Measurements from ENCODE around the gene ATP6AP2. TPM values are rescaled to one million over a fixed set of nuclear protein-coding genes. Genes with fewer than 3 reads are reported as not detected.

The ATP6AP2 gene
- total and polyA plus RNA-seq, 2 of the 8 experiments (the other 6 are each of a cell fraction or from before 2014, with no cell fraction given), result 66.0 to 86.2 TPM

DNA sequence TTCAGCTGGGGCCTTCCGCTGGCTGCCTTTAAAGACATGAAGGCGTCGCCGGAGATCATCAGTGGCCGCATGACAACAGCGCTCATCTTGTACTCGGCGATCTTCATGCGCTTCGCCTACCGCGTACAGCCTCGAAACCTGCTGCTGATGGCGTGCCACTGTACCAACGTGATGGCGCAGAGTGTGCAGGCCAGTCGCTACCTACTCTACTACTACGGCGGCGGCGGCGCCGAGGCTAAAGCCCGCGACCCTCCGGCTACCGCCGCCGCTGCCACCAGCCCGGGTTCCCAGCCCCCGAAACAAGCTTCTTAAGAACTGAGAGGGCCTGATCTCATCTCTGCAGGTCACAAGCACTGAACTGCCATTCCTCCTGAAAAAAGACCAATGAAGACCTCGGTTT, 42.9 kb downstream of the ATP6AP2 start (continued):
- TF ChIP-seq, protein P1, sequence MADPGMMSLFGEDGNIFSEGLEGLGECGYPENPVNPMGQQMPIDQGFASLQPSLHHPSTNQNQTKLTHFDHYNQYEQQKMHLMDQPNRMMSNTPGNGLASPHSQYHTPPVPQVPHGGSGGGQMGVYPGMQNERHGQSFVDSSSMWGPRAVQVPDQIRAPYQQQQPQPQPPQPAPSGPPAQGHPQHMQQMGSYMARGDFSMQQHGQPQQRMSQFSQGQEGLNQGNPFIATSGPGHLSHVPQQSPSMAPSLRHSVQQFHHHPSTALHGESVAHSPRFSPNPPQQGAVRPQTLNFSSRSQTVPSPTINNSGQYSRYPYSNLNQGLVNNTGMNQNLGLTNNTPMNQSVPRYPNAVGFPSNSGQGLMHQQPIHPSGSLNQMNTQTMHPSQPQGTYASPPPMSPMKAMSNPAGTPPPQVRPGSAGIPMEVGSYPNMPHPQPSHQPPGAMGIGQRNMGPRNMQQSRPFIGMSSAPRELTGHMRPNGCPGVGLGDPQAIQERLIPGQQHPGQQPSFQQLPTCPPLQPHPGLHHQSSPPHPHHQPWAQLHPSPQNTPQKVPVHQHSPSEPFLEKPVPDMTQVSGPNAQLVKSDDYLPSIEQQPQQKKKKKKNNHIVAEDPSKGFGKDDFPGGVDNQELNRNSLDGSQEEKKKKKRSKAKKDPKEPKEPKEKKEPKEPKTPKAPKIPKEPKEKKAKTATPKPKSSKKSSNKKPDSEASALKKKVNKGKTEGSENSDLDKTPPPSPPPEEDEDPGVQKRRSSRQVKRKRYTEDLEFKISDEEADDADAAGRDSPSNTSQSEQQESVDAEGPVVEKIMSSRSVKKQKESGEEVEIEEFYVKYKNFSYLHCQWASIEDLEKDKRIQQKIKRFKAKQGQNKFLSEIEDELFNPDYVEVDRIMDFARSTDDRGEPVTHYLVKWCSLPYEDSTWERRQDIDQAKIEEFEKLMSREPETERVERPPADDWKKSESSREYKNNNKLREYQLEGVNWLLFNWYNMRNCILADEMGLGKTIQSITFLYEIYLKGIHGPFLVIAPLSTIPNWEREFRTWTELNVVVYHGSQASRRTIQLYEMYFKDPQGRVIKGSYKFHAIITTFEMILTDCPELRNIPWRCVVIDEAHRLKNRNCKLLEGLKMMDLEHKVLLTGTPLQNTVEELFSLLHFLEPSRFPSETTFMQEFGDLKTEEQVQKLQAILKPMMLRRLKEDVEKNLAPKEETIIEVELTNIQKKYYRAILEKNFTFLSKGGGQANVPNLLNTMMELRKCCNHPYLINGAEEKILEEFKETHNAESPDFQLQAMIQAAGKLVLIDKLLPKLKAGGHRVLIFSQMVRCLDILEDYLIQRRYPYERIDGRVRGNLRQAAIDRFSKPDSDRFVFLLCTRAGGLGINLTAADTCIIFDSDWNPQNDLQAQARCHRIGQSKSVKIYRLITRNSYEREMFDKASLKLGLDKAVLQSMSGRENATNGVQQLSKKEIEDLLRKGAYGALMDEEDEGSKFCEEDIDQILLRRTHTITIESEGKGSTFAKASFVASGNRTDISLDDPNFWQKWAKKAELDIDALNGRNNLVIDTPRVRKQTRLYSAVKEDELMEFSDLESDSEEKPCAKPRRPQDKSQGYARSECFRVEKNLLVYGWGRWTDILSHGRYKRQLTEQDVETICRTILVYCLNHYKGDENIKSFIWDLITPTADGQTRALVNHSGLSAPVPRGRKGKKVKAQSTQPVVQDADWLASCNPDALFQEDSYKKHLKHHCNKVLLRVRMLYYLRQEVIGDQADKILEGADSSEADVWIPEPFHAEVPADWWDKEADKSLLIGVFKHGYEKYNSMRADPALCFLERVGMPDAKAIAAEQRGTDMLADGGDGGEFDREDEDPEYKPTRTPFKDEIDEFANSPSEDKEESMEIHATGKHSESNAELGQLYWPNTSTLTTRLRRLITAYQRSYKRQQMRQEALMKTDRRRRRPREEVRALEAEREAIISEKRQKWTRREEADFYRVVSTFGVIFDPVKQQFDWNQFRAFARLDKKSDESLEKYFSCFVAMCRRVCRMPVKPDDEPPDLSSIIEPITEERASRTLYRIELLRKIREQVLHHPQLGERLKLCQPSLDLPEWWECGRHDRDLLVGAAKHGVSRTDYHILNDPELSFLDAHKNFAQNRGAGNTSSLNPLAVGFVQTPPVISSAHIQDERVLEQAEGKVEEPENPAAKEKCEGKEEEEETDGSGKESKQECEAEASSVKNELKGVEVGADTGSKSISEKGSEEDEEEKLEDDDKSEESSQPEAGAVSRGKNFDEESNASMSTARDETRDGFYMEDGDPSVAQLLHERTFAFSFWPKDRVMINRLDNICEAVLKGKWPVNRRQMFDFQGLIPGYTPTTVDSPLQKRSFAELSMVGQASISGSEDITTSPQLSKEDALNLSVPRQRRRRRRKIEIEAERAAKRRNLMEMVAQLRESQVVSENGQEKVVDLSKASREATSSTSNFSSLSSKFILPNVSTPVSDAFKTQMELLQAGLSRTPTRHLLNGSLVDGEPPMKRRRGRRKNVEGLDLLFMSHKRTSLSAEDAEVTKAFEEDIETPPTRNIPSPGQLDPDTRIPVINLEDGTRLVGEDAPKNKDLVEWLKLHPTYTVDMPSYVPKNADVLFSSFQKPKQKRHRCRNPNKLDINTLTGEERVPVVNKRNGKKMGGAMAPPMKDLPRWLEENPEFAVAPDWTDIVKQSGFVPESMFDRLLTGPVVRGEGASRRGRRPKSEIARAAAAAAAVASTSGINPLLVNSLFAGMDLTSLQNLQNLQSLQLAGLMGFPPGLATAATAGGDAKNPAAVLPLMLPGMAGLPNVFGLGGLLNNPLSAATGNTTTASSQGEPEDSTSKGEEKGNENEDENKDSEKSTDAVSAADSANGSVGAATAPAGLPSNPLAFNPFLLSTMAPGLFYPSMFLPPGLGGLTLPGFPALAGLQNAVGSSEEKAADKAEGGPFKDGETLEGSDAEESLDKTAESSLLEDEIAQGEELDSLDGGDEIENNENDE (IDR thresholded peaks at IDR 0.05; ENCODE audit: insufficient replicate concordance, low read length), result no peak
- no peak for TF ChIP-seq FOSL1 (IDR thresholded peaks at IDR 0.05; ENCODE audit: insufficient read depth, low read depth, low read length)
- TF ChIP-seq, protein P2, sequence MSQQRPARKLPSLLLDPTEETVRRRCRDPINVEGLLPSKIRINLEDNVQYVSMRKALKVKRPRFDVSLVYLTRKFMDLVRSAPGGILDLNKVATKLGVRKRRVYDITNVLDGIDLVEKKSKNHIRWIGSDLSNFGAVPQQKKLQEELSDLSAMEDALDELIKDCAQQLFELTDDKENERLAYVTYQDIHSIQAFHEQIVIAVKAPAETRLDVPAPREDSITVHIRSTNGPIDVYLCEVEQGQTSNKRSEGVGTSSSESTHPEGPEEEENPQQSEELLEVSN (IDR thresholded peaks at IDR 0.05), result no peak
